ENCODE results near the gene FOXS1. TPM values are rescaled to one million over a fixed set of nuclear protein-coding genes. Genes with fewer than 3 reads are reported as not detected.

Gene FOXS1
- total RNA-seq, 1 experiment from 2014 or later, result not detected

DNA sequence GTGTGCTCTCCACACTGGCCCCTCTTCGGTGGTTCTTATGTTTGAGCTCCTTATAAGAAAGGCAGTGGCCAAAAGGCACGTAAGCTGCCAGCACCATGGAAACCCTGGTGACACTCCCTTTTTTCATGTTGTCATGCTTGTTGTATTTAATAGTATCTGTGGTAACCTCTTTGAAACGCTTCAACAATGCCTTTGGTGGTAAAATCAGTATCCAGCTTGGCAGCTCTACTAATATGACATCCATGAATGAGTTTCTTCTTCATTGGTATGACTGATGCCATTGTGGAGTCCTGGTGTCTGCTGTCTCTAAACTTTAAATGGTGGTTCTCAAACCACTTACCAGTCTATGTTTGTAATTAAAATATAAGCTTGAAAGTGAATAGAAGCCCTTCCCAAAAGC is 36.9 kb downstream of the FOXS1 start:
- no peak for TF ChIP-seq EZH2 (IDR thresholded peaks at IDR 0.05; ENCODE audit: borderline replicate concordance, low read depth, low read length, poor library complexity, severe bottlenecking)
- TF ChIP-seq, protein P1, sequence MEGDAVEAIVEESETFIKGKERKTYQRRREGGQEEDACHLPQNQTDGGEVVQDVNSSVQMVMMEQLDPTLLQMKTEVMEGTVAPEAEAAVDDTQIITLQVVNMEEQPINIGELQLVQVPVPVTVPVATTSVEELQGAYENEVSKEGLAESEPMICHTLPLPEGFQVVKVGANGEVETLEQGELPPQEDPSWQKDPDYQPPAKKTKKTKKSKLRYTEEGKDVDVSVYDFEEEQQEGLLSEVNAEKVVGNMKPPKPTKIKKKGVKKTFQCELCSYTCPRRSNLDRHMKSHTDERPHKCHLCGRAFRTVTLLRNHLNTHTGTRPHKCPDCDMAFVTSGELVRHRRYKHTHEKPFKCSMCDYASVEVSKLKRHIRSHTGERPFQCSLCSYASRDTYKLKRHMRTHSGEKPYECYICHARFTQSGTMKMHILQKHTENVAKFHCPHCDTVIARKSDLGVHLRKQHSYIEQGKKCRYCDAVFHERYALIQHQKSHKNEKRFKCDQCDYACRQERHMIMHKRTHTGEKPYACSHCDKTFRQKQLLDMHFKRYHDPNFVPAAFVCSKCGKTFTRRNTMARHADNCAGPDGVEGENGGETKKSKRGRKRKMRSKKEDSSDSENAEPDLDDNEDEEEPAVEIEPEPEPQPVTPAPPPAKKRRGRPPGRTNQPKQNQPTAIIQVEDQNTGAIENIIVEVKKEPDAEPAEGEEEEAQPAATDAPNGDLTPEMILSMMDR (conservative IDR thresholded peaks at IDR 0.05; ENCODE audit: low read depth, low read length), result no peak
- intact Hi-C loops (cut with micrococcal nuclease; ENCODE audit: unreplicated experiment), result no loop called here
- no peak overlapping the region for H3K27ac ChIP-seq (ENCODE audit: low read depth, low read length, poor library complexity, severe bottlenecking)
- no peak overlapping the region for H3K4me3 ChIP-seq (ENCODE audit: low read depth, low read length, poor library complexity, severe bottlenecking)
- POLR2A ChIA-PET (ENCODE audit: low non-redundant PET), result no interaction called here
- DNase-seq (ENCODE audit: low spot score), result no peak
- peaks cover 21% of the 10 kb centered on the region for H3K36me3 ChIP-seq (ENCODE audit: insufficient read depth, low read length, poor library complexity, severe bottlenecking)
- H3K4me1 ChIP-seq (ENCODE audit: insufficient read depth, low read length, poor library complexity, severe bottlenecking), result no peaks in the 10 kb centered on the region
- CTCF ChIA-PET, result no interaction called here
- H3K9me3 ChIP-seq (ENCODE audit: low read depth, low read length, poor library complexity, severe bottlenecking), result no peaks in the 10 kb centered on the region
- no peaks in the 10 kb centered on the region for H3K27me3 ChIP-seq (replicated peaks; ENCODE audit: insufficient read depth, low read depth, low read length, poor library complexity)
- BruUV-seq (replicated peaks), result no TSS peak

- ChIA-PET CTCF (interaction anchor here (0.7 kb wide), 1 partner anchor 186 kb away, joined by 5 read pairs; no protein-coding TSS in a partner anchor), POLR2A (ENCODE audit: low non-redundant PET) (no interaction called here)
- Histone ChIP-seq H3K27me3 (replicated peaks; ENCODE audit: insufficient read depth, low read depth, low read length, poor library complexity) (no peaks in the 10 kb centered on the region), H3K36me3 (ENCODE audit: insufficient read depth, low read length, poor library complexity, severe bottlenecking) (peaks cover 37% of the 10 kb centered on the region), H3K4me3 (ENCODE audit: low read depth, low read length, poor library complexity, severe bottlenecking) (no peak overlapping the region), H3K27ac (ENCODE audit: low read depth, low read length, poor library complexity, severe bottlenecking) (no peak overlapping the region), H3K4me1 (ENCODE audit: insufficient read depth, low read length, poor library complexity, severe bottlenecking) (no peaks in the 10 kb centered on the region), H3K9me3 (ENCODE audit: low read depth, low read length, poor library complexity, severe bottlenecking) (no peaks in the 10 kb centered on the region)
- intact Hi-C loops (cut with micrococcal nuclease; ENCODE audit: unreplicated experiment), result no loop called here
- DNase-seq (ENCODE audit: low spot score), result no peak
- TF ChIP-seq EZH2 (IDR thresholded peaks at IDR 0.05; ENCODE audit: borderline replicate concordance, low read depth, low read length, poor library complexity, severe bottlenecking), result no peak
- TF ChIP-seq, protein P1 (conservative IDR thresholded peaks at IDR 0.05; ENCODE audit: low read depth, low read length), result no peak
- no TSS peak for BruUV-seq (replicated peaks)
Measured at GRCh38 chr20:31806564-31807355, 38.6 kb downstream of the FOXS1 start.

- intact Hi-C loops (cut with micrococcal nuclease; ENCODE audit: unreplicated experiment), result no loop called here
- Histone ChIP-seq H3K4me1 (ENCODE audit: insufficient read depth, low read length, poor library complexity, severe bottlenecking) (no peaks in the 10 kb centered on the region), H3K36me3 (ENCODE audit: insufficient read depth, low read length, poor library complexity, severe bottlenecking) (peaks cover 67% of the 10 kb centered on the region), H3K27me3 (replicated peaks; ENCODE audit: insufficient read depth, low read depth, low read length, poor library complexity) (no peaks in the 10 kb centered on the region), H3K9me3 (ENCODE audit: low read depth, low read length, poor library complexity, severe bottlenecking) (no peaks in the 10 kb centered on the region), H3K4me3 (ENCODE audit: low read depth, low read length, poor library complexity, severe bottlenecking) (no peak overlapping the region), H3K27ac (ENCODE audit: low read depth, low read length, poor library complexity, severe bottlenecking) (no peak overlapping the region)
- TF ChIP-seq, protein P1 (conservative IDR thresholded peaks at IDR 0.05; ENCODE audit: low read depth, low read length), result no peak
- TF ChIP-seq EZH2 (IDR thresholded peaks at IDR 0.05; ENCODE audit: borderline replicate concordance, low read depth, low read length, poor library complexity, severe bottlenecking), result no peak
- ChIA-PET POLR2A (ENCODE audit: low non-redundant PET) (no interaction called here), CTCF (interaction anchor here (0.6 kb wide), 1 partner anchor 19 kb away, joined by 3 read pairs; no protein-coding TSS in a partner anchor)
- no peak for DNase-seq (ENCODE audit: low spot score)
- BruUV-seq (replicated peaks), result no TSS peak
Measured at GRCh38 chr20:31803552-31804291, 41.7 kb downstream of the FOXS1 start.
